HG02973 (cell line): ENCODE data around the gene IL6ST.
"Not testable (repeated sequence)": the region's sequence is repeated elsewhere in the genome, so short reads cannot be mapped to it uniquely, and the experiment has no call there.

Source experiments
- ATAC-seq: cut with Tn5 transposase; IDR thresholded peaks from one replicate; pipeline ENCODE4 v1.9.1; 2021; ENCODE audit warnings: moderate library complexity; ENCODE audit not compliant: unreplicated experiment

IL6ST gene

GRCh38 chr5:55969956-55970355 lies 24.8 kb downstream of the IL6ST start:
- no peak for ATAC-seq

GRCh38 chr5:55966284-55966683 lies 28.5 kb downstream of the IL6ST start:
- ATAC-seq, result no peak

GRCh38 chr5:55965525-55965924 lies 29.2 kb downstream of the IL6ST start:
- no peak for ATAC-seq

GRCh38 chr5:55960779-55961178 lies 34.0 kb downstream of the IL6ST start:
- no peak for ATAC-seq

- ATAC-seq, result no peak
Observed at GRCh38 chr5:55959208-55959607, 35.6 kb downstream of the IL6ST start.

- not testable (repeated sequence) for ATAC-seq
Observed at GRCh38 chr5:55941154-55941553, 53.6 kb downstream of the IL6ST start.

- not testable (repeated sequence) for ATAC-seq
Observed at GRCh38 chr5:55937598-55937997, 57.2 kb downstream of the IL6ST start.

GRCh38 chr5:55936100-55936693 lies 58.6 kb downstream of the IL6ST start:
- ATAC-seq, result peak; percentile 64

GRCh38 chr5:55935371-55935770 lies 59.4 kb downstream of the IL6ST start:
- ATAC-seq, result no peak

GRCh38 chr5:55934720-55935119 lies 60.0 kb downstream of the IL6ST start:
- ATAC-seq, result no peak

- ATAC-seq, result no peak
Observed at GRCh38 chr5:55934115-55934613, 60.6 kb downstream of the IL6ST start.

GRCh38 chr5:55933377-55934114 lies 61.2 kb downstream of the IL6ST start:
- no peak for ATAC-seq

- ATAC-seq, result no peak
Observed at GRCh38 chr5:55932700-55933099, 62.1 kb downstream of the IL6ST start.

GRCh38 chr5:55929020-55929799 lies 65.6 kb downstream of the IL6ST start:
- ATAC-seq, result no peak

GRCh38 chr5:55927861-55928655 lies 66.7 kb downstream of the IL6ST start:
- ATAC-seq, result no peak

GRCh38 chr5:55926476-55926875 lies 68.3 kb downstream of the IL6ST start:
- ATAC-seq, result no peak

- ATAC-seq, result no peak
Observed at GRCh38 chr5:55925712-55926111, 69.1 kb downstream of the IL6ST start.

GRCh38 chr5:55925181-55925580 lies 69.6 kb downstream of the IL6ST start:
- ATAC-seq, result no peak

- ATAC-seq, result no peak
Observed at GRCh38 chr5:55924744-55925143, 70.0 kb downstream of the IL6ST start.

GRCh38 chr5:55923865-55924500 lies 70.8 kb downstream of the IL6ST start:
- no peak for ATAC-seq
